Measurements from ENCODE around the gene GSTA1.
"Not testable (repeated sequence)": the region's sequence is repeated elsewhere in the genome, so short reads cannot be mapped to it uniquely, and the experiment has no call there.

GSTA1 gene

DNA sequence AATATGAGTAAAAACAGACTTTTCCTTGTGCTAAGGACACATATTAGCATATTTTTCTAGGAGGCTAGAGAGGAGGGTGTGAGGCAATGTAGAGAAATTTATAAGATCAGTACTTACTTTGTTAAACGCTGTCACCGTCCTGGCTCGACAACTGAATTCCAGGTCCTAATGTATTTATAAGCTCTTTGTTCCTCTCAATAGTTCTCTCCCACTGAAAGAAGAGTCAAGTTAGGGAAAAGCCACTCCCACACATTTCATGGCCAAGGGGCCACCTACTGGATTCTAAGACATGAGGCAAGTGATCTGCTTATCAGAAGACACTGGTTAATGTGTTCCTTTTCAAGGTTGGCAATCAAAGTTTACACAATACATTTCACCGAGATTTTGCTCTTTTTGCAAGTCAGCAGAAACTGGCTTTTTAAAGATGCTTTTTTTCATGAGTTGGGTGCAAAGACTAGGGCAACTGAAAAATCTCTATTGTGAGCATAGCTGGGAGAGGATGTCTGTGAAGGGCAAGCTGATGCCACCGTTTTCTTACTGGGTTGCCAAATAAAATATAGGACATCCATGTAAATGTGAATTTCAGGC is at the start of gene GSTA1:
TSS of gene GSTA1 (minus strand) at position 149 of the 588 bp plus-strand sequence. CDS start 4,549 bp downstream, outside the sequence.
- not testable (repeated sequence) for DNase-seq (ENCODE audit: low spot score)

- no peak for DNase-seq (ENCODE audit: low spot score)
Observed at GRCh38 chr6:52849137-52849536, 45.5 kb upstream of the GSTA1 start.

DNA sequence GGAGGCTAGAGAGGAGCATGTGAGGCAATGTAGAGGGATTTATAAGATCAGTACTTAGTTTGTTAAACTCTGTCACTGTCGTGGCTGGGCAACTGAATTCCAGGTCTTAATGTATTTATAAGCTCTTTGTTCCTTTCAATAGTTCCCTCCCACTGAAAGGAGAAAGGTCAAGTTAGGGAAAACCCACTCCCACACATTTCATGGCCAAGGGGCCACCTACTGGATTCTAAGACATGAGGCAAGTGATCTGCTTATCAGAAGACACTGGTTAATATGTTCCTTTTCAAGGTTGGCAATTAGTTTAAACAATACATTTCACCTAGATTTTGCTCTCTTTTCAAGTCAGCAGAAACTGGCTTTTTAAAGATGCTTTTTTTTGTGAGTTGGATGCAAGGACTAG is 42.4 kb upstream of the GSTA1 start:
- no peak for DNase-seq (ENCODE audit: low spot score)

- DNase-seq (ENCODE audit: low spot score) = no peak
Observed at GRCh38 chr6:52843605-52844004, 40.0 kb upstream of the GSTA1 start.

GRCh38 chr6:52840763-52841585 is 37.4 kb upstream of the GSTA1 start, which contains the start of gene GSTA5:
GSTA5 (minus strand) TSS chr6:52840813.
- no peak for DNase-seq (ENCODE audit: low spot score)

DNA sequence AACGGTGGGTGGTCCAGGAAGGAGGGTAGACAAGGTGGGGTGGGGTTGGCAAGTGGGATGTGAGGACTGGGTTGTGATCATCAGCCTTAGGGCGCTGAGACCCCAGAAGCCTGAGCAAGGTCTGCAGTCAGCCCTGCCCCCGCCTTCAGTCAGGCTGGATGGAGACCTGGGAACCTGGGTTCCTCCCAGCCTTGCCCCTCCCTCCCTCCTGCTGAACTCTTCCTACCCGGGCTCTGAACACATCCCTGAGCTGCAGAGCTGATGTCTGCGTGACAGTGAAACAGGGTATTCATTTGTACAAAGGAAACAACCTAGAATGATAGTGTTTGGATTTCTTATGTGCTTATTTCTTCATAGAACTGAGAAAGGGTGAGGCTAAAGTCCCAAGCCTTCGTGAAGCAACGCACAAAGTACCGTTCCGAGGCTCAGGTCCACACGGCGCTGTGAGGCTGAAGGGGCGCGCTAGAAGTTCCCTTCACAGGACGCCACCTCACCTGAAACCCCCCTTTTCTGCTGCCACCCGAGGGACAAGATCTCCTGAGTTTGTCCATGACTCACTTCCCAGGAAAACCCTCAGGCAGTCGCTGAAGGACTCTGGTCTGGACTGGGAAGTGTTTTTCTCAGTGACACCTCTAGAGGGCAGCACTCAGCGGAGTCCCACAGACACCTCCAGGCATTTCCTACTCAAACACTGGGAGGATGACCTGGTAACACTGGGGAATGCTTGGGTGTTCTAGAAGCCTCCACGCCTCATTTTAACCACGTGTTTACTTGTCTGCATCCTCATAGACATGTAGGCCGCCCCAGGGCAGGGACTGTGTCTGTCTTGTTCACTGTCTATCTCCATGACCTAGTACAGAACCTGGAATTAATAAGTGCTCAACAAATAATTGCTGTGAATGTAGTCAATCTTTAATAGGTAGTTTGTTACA is 35.8 kb upstream of the GSTA1 start:
- DNase-seq (ENCODE audit: low spot score) = peak; percentile 35

DNA sequence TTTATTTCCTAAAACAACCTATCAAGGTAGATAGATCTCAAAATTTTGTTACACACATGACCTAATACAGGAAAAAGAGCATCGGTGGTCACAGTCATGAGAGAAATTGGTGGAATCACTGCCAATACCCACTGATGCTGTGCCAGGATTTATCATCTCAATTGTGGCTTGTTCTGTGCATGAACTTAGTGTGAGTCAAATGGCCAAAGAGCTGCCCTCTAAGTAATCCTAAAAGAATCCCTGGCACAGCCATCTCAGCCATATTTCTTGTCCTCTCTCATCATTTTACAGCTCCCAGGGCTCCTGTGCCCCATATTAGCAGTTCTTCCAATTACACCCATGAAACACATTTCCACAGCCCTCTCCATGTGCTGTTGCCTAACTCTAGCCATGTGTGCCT is 30.9 kb upstream of the GSTA1 start:
- DNase-seq (ENCODE audit: low spot score) = no peak

DNA sequence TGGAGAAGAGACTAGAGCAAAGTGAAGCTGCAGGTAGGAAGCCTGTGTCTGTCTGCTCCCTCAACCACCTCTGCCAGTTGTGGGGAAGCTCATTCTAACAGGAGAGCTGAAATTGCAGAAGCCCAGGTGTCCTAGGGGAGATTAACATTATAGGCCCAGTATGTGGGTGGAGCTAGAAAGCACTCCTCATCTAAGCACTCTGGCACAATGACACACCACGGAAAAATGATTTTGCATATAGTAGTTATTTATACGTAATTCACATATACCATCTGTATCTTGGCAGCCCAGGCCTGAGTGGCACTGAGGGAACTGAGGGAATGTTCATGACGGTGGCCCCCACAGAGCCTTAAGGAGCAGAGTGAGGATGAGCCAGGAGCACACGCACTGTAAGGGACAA is 27.3 kb upstream of the GSTA1 start:
- DNase-seq (ENCODE audit: low spot score) = not testable (repeated sequence)

GRCh38 chr6:52829046-52829817 is 25.6 kb upstream of the GSTA1 start:
- DNase-seq (ENCODE audit: low spot score) = no peak

GRCh38 chr6:52828621-52829020 is 25.0 kb upstream of the GSTA1 start:
- not testable (repeated sequence) for DNase-seq (ENCODE audit: low spot score)

DNA sequence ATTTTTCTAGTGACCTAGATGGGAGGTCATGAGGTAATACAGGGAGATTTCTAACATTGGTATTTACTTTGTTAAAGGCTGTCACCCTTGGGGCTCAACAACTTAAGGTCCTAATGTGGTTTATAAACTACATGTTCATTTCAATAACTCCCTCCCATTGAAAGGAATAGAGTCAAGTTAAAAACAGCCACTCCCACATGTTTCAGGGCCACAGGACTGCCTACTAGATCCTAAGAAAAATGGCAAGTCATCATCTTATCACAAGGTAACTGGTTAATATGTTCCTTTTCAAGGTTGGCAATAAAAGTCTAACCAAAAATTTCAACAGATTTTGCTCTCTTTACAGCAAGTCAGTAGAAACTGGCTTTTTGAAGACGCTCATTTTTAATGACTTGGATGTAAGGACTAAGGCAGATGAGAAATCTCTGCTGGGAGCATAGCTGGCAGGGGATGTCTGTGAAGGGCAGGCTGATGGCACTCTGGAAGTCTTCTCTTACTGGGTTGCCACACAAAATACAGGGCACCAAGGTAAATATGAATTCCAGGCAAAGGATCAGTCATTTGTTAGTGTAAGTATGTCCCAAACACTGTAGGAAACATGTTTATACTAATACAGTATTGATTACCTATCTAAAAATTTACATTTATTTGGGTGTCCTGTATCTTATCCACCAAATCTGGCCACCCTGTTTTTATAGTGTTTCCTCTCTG is 23.6 kb upstream of the GSTA1 start:
- not testable (repeated sequence) for DNase-seq (ENCODE audit: low spot score)

DNA sequence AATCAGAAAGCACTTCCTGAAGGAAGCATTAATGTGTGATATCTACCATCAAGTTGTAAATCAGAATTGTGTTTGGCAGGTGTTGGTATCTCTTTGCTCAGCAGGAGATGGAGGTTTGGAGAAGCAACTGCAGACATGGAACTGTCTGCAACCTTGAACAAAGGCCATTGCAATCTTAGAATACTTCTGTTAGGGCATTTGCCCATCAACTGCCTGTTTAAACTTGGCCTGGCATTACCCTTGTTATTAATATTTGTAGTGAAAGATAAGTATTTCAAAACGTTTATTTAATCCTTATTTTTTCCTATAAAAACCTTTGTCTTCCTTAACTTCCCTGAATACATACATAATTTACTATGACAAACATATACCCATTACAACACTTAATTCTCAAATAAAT is 22.9 kb upstream of the GSTA1 start:
- no peak for DNase-seq (ENCODE audit: low spot score)

DNA sequence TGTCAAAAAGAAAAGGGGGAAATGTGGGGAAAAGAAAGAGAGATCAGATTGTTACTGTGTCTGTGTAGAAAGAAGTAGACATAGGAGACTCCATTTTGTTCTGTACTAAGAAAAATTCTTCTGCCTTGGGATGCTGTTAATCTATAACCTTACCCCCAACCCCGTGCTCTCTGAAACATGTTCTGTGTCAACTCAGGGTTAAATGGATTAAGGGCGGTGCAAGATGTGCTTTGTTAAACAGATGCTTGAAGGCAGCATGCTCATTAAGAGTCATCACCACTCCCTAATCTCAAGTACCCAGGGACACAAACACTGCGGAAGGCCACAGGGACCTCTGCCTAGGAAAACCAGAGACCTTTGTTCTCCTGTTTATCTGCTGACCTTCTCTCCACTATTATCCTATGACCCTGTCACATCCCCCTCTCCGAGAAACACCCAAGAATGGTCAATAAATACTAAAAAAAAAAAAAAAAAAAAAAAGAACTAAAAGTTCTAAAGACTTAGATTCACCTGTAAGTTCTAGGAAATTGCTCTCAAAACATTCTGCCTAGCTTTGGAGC is 22.4 kb upstream of the GSTA1 start:
- not testable (repeated sequence) for DNase-seq (ENCODE audit: low spot score)

- DNase-seq (ENCODE audit: low spot score) = not testable (repeated sequence)
Observed at GRCh38 chr6:52825270-52825793, 21.7 kb upstream of the GSTA1 start.

GRCh38 chr6:52821842-52822241 is 18.2 kb upstream of the GSTA1 start:
- DNase-seq (ENCODE audit: low spot score) = no peak

- DNase-seq (ENCODE audit: low spot score) = no peak
Observed at GRCh38 chr6:52820198-52820597, 16.6 kb upstream of the GSTA1 start.

GRCh38 chr6:52815167-52816092 is 11.8 kb upstream of the GSTA1 start:
- DNase-seq (ENCODE audit: low spot score) = peak; percentile 5

DNA sequence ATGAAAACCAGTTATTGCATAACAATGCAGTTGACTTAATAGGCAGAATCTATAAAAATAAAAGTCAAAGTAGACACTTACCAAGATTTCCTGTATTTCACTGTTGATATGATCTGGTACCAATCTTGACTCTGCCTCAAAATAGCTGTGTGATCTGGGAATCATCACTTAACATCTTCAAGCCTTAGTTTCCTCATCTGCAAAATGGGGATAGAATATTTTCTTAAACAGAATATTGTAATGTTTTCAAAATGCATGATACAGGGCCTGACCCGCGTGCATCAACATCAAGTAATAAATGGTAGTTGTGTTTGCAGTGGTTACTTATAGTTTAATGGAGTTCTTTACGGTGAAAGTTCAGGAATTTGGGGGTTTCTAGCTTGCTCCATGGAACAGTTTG is 10.9 kb upstream of the GSTA1 start:
- DNase-seq (ENCODE audit: low spot score) = not testable (repeated sequence)

GRCh38 chr6:52809777-52810176 is 6.2 kb upstream of the GSTA1 start:
- DNase-seq (ENCODE audit: low spot score) = not testable (repeated sequence)
